ENCODE results near the gene ENKUR.
"Not testable (repeated sequence)": the region's sequence is repeated elsewhere in the genome, so short reads cannot be mapped to it uniquely, and the experiment has no call there.

ENKUR gene

DNA sequence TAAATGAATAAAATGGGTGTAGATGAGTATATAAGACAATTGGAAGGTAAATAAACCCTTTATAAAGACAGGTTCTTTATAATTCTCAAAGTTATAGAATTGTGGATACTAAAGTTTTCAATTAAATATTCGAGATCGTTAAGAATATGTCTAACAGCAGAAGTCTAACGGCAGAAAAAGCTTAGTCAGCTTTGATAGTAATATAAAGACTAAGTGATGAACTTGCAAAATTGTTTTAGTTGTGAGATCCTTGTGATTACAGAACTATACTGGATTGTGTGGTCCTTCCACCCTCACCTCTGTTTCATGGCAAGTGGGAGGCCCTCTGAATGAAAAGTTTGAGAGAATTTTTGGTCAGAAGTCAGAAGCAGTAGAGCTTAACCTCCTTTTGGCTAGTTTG is 2.7 kb upstream of the ENKUR start:
- DNase-seq: no peak

DNA sequence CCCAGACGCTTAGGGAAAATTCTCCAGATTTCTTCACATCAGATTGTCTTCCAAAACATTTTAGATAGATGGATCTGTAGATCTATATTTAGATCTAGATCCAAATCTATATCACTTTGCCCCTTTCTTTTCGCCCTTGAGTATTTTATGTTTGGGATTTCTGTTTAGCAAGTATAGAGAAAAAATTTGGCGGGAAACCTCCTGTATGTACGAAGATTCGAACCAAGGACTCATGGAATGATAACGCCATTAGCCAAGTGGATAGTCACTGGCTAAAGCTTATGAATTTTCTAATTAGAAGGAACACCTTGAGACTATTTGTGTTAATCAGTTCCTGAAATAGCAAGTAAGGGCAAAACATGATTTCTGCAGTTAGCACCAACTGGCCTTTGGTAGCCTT is 1.7 kb upstream of the ENKUR start:
- no peak for DNase-seq

DNA sequence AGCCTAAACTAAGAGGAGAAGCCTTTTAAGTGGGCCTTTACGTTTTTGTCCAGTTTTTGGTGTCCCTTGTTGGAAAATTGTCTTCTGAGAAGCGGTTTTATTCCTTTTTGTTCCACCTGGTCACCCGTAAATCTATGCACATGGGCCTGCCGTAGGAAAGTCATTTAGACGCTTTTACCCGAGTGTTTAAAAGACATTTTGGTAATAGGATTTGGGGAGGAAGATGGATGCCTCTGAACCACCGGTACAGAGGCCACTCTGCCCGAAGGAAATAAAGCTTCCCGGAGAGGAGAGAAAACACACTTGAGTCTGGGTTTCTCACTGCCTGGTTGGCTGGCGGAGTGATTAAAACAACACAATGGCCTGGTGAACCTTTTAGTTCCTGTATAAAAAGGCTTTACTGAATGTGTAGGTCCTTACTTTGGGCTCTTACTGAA is 1.2 kb upstream of the ENKUR start:
- no peak for DNase-seq

DNA sequence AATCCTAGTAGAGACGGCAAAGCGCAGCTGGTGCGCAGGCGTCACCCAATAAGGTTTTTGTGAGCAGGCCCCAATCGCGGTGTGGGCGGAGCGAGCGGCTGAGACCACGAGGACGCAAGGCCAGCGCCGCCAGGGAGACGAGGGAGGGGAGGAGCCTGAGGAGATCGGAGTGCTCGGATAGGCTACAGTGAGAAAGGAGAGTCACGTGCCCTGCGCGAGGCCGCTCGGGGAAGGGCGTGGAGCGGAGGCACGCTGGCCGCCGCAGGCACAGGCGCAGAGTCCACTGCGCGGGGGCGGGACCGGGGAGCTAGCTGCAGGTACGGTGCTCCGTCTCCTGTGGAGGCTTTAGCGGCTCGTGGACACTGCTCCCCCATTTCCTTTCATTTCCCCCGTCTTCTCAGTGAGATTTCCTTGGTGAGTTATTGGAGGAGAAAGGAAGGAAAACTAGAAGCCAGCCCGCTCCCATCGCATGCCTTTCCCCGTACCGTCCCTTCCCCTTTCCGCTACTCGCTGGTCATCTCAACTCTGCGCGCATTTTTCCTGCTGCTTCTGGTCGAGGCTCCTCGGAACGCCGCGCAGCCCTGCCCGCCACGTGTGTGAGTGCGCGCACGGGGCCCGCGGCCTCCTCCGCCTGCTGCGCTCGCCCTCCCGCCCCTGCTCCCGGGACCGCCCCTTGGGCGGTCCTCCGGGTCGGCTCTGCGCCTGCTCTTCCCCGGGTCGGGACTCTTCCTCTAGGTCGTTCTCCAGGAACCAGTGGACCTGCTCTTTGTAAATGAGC is 607 bp upstream of the ENKUR start, which contains the start of gene THNSL1:
THNSL1 (plus strand) TSS at position 237 of the 778 bp plus-strand sequence. CDS start 6,612 bp downstream, outside the sequence.
- DNase-seq: peak; percentile 98

DNA sequence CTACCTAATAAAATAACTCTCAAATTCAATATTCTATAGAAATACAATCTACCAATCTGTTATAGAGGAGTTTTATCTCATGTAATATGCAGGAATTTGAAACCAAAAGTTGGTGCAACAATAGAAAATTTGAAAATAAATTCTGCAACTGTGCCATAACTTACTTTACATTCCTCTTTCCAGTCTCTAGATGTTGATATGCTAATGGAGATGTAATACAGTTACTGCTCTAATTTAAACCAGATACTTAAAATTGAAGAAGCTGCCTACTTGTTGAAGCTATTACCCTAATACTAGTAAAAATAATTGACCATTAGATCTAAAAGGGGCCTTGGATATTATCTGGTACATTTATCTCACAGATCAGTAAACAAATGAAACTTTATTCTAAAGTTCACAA is 1.4 kb downstream of the ENKUR start:
- no peak for DNase-seq

DNA sequence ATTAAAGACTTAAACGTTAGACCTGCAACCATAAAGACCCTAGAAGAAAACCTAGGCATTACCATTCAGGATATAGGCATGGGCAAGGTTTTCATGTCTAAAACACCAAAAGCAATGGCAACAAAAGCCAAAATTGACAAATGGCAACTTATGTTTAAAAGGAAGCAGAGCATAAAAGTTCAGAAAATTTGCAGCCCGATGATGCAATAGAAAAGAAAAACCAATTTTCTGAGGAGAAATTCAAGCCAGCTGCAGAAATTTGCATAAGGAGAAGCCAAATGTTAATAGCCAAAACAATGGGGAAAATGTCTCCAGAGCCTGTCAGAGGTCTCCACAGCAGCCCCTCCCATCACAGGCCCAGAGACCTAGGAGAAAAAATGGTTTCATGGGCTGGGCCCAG is 4.4 kb downstream of the ENKUR start:
- DNase-seq: not testable (repeated sequence)

DNA sequence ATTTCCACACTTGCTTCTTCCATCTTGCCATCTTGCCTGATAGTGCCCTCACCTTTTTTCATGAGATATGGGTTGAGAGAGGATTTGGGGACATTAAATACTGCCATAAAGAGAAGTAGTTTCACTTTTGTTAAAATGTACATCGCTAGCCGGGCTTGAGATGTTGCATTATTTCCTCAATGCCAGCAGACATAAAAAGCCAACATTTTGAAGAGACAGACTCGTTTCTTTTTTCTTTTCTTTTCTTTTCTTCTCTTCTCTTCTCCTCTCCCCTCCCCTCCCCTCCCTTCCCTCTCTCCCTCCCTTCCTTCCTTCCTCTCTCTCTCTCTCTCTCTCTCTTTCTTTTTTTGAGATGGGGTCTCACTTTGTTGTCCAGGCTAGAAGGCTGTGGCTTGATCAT is 17.9 kb downstream of the ENKUR start:
- no peak for DNase-seq

DNA sequence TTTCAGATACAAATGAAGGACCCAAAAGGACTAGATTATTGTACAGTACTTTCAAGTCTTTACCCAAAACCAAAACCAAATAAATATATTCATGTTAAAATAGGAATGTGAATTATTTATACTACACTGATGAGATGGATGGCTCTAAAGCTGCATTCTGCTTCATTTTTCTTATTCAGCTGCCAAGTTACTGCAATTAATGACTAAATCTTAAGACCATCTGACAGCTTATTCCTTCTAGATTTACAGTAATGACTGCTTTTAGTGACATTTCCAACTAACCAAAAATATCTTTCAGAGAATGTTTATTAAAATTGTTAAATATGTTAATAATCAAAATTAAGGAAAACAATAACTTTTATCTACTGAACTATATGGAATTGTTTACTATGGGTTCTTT is 20.9 kb downstream of the ENKUR start:
- DNase-seq: no peak

DNA sequence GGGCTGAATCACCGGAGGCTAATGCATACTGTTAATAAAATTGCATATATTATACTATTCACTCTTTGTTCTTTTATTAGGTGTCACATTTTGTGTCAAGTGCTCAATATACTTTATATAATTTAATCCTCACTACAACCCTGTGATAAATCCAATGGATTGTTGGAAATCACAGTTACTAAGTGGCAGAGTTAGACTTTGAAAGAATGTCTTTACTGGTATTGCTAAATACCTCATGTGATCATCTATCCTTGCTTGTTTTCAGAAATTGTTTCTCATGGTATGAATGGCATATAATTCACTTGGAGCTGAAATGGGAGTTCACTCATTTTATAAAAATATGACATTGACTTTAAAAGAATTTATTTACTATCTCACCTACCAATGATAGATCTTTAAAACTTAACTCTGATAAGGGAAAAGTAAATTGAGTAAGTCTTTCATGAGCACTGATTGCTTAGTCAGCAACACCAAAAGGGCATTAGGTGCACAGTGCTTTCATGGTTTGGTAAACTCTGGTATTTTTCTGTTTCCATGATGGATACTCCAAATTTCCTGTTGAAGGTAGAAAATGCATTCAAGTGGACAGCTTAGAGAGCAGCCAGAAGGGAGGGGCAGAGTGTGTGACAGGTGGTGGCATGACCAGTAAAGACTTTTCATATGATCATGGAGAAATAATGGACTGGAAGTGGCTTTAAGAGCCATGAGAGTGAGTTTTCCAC is 22.6 kb downstream of the ENKUR start:
- DNase-seq: no peak

DNA sequence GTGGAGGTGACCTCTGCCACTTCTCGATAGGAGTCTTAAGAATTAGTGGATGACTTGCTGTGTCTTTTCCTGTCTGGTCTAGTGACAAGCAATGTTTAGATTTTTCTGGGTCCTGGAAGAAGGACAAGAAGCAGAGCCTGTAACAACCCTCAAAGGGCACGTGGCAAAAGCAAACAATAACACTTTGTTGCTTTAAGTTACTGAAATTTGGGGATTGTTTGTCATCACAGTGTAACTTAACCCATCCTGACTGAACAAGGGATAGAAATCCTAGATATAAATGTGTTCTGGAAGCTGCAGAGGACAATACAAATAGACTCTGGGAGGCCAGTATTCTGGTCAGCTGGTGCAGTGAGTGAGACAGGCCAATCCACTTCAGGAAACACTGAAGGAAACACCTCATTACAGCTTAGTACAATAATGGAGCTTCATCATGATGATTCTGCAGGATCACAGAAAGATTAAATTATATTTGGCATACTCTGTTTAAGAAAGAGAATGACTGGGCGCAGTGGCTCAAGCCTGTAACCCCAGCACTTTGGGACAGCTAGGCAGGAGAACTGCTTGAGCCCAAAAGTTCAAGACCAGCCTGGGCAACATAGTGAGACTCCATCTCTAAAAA is 23.3 kb downstream of the ENKUR start:
- DNase-seq: no peak

DNA sequence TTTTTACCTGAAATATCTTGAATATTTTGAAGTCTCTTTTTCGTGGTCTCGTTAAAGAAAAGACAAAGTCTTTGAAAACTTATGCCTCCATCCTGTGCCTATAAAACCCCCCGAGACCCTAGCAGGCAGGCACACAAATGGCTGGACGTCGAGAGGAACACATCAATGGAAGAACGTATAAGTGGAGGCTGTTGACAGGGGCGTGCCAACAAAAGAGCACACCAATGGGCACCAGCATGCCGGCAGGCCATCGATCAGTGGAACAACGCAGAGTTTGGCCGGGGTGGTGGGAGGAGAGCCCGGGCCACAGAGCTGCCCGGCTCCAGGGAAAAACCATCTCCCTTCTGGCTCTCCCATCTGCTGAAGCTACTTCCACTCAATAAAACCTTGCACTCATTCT is 24.7 kb downstream of the ENKUR start:
- no peak for DNase-seq

DNA sequence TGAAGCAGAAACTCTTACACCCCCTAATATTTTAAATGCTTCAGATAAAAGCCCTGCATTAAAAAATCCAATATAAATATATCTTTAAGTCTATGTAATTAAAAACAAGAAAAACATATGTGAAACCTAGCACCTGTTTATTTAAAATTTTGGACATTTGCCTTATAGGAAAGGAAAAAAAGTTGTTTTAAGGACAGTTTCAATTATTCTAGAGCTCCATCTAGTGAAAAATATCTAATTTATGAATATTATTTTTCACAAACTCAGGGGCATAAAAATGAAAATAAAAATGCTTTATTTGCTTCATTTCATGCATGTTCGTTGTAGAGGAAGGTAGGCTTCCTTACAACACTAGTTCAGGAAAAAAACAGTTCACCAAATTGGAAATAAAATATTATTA is 26.1 kb downstream of the ENKUR start:
- no peak for DNase-seq

DNA sequence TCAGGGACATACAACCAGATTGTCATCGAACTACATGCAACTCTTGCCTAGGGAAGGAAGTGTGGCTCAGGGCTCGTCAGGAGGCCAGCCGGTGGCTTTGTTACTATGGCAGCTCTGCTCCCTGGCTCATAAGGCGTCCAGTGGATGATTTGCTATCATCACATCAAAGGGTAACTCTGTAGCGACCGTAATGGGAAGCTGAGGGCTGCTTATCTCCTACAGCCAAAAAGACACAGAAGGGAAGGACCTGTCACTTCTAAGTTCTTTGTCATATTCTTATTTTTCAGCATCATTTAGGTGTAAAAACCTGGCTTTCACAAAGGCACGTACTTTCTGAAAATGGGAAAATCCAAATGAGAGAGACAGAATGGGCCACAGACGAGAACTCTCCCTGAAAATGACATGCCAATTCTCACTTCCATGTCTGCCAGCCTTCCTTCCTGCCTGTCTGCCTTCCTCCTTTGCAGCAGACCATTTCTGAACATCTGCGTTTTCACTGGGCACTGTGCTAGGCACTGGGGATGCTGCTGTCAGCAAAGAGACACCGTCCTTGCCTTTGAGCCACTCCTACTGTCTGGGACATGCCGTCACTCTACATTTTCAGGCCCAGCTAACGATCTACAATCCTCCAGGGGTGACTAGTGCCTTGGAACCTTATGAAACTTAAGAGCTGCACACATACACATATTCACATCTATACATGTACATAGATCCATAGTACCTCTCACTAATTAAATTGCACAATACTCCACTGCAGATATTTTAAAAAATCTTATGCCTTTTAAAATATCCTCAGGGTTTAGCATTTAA is 26.9 kb downstream of the ENKUR start:
- no peak for DNase-seq

DNA sequence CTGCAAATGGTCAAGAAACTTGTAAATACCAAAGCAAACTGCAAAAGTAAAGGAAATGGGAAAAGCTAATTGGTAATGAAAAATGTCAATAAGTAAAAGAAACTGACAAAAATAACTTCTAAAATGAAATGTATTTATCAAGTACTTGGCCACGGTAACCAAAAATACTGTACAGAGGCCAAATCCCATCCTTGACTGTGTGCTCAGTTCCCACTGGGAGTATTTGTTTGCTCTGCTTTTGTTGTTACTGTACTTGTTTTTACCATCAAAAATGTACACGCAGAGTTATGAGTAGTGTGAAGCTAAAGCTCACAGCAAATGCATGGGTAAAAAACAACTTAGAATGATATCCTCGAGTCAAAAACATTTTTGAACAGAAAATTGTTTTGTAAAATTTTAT is 31.1 kb downstream of the ENKUR start:
- DNase-seq: no peak

DNA sequence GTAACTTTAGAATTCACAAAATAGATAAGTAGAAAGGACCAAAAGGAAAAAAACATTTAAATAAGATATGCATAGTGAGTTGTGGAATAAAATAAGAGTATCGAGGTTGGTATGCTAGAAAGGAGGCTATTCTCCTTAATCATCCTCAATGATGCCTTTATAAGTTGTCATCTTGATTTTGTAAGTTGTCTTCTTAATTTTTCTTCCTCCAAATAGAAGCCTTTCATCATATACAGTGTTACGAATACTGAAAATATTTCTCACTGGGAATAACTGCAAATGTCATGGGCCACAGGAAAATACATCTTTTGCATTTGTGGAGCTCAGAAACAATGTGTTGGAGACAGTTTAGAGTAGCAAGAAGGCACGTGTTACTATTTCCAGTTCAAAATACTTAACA is 32.0 kb downstream of the ENKUR start:
- no peak for DNase-seq

DNA sequence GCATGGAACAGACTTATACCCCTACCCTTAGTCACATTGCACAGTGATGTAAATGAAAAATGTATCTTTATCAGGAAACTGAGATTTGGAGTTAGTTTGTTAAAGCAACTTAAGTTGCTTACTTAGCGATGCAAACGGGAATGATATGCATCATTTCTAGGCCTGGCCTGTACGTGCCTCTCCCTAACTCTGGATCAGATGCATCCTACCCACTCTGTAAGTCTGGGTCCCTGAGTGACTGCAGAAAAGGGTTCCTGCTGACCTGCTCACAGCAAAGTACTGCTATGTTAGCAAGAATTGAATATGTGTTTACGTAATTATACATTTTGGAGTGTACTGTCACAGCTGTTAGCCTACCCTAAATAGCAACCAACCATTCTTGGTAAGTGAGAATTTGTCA is 32.8 kb downstream of the ENKUR start:
- no peak for DNase-seq

DNA sequence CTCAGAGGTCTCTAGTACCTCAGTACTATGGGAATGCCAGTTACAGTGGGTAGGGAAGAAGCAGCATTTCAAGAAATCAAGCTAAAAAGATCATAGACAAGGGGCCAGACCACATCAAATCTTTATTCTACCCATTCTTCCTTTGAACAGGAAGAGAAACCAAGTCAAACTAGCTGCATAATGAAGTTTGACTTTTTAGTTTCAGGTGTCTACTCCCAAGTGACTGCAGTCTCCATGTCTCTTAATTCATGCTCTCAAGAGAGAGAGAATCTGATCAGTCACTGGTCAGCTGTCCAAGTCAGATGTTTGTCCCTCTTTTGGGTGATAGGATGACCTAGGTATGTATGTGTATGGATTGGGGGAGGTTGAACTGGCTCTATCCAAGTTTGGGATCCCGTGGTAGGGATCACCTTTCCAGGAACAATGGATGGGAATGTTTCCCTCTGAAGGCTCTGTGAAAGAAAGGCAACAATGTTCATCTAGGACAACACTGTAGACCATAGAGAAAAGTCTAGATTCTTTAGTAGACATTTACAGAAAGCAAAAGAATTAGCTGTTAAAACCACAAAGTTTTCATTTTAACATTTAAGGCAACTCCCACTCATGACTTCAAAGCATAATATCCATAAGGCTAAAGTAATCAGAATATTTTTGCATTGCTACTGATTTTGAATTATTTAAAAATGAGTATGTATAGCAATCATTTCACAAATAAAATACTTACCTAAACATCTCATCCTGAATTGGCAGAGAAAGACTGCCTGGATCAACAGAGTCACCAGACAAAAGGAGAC is 33.4 kb downstream of the ENKUR start:
- no peak for DNase-seq

DNA sequence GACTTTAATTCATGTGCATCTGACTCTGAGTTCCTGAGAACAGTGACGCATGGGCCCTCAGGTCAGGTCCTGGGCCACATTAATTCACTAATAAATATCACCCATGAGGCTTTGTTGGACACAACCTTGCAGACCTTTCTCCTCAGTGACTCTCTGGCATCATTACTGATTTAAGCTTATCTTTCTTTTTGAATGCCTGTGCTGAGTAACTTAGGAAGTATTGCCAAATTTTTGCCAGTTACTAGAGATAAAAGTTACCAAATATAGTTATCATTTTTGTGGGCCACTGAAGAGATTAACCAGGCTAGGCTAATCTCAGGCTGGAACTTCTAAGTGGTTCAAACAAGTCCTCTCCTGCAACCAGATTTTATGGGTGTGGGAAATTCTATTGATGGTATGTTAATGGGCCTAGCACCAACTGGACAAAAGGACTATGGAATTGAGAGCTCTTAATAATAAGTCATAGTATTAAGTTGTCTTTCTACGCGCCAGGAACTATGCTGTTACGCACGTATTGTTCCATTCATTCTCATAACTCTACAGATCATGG is 34.7 kb downstream of the ENKUR start:
- no peak for DNase-seq

DNA sequence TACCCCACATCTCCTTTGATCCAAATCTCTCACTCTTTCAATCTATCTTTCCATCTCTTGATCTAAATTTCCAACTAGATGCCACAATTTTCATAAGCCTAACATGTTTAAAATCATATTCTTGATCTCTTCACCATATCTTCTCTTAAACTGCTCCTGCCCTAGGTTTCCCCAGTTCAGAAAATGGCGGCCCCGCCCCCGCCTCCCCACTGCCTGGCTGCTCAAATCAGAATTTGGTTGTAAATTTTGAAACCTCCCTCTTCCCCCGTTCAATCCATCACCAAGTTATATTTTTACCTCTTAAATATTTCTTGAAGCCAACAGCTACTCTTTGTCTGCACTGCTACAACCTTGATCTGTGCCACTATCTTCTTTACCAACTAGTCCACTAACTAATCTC is 36.3 kb downstream of the ENKUR start:
- no peak for DNase-seq

DNA sequence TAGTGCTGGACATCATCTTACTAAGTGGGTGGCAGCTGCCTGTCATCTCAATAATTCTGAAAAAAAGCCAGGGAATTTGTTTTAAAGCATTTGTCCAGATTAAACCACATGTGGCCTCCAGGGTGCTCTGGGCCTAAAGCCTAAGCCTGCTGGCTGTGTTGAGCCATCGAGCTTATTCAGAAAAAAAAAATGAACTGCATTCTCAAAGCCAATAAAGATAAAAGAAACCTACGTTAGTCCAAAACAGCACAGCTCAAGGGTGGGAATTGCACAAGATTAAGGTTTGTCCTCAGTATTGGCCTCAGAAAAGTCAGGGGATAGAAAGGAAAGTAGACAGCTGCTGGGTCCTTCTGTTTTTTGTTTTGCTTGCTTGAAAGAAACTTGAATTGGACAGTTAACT is 41.0 kb downstream of the ENKUR start:
- no peak for DNase-seq

DNA sequence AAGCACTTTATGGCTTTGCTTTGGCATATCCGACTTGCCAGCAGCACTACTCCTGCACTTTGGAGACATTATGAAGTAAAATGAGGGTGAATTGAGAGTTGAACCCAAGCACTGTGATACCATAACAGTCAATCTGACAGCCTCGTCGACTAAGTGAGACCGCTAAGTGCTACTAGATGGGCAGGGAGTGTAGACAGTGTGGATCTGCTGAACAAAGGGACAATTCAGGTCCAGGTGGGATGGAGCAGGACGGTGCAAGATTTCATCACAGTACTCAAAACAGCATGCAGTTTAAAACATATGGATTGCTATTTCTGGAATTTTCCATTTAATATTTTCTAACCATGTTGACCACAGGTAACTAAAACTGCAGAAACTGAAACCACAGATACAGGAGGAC is 42.8 kb downstream of the ENKUR start:
- DNase-seq: no peak

DNA sequence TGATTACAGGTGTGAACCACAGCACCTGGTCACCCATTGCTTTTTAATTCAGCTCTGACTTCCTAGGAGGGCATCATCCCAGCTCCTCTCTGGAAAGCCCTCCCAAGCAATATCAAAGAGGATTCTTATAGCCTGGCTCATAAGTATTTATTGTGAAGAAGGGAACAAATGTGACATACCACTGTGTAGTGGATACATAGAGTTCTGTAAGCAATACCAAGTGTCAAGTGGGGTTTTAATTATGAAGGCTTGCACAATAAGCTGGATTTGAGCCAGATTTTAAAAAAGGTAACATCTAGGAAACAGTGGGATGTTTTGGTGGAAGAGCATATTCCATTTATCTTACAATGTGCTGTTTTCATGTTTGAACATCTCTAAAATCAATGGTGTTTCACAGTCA is 44.6 kb downstream of the ENKUR start:
- DNase-seq: no peak

Measured in CD4-positive, alpha-beta T cell treated with Interleukin-21 for 1 hour (primary cell).